Left ventricle myocardium inferior (tissue), 1 donor: ENCODE measurements around the gene F7. TPM values are rescaled to one million over a fixed set of nuclear protein-coding genes. Genes with fewer than 3 reads are reported as not detected.

Experiments
- DNase-seq: peaks from one replicate; pipeline ENCODE4 v3.0.0-alpha.2; 2020
- H3K27ac ChIP-seq: fragments of 200-600 bp; replicated peaks from 2 replicates; pipeline ENCODE4 v1.8.0; 2021
- H3K27me3 ChIP-seq: fragments of 200-600 bp; 2 replicates; pipeline ENCODE4 v1.8.0; 2021; ENCODE audit warnings: low read depth
- H3K36me3 ChIP-seq: fragments of 200-600 bp; 2 replicates; pipeline ENCODE4 v1.8.0; 2021
- H3K4me1 ChIP-seq: fragments of 200-600 bp; 2 replicates; pipeline ENCODE4 v1.8.0; 2021
- H3K4me3 ChIP-seq: fragments of 200-600 bp; 2 replicates; pipeline ENCODE4 v1.8.0; 2021; ENCODE audit warnings: mild to moderate bottlenecking, moderate library complexity
- H3K9me3 ChIP-seq: fragments of 200-600 bp; replicated peaks from 2 replicates; pipeline ENCODE4 v1.8.0; 2021
- CTCF ChIP-seq: fragments of 200-600 bp; IDR thresholded peaks from 2 replicates; pipeline ENCODE4 v1.8.0; 2021; ENCODE audit warnings: antibody characterized with exemption, mild to moderate bottlenecking, borderline replicate concordance
- intact Hi-C: fragments of 100-400 bp; cut with micrococcal nuclease; formaldehyde crosslinking; loops from one replicate; pipeline ENCODE4 v1.11.0; 2022
- total RNA-seq: library from RNA; stranded (reverse); fragmentation: NEBNext Ultra II Directional; extraction: Animal tissue kit (Norgen Biotek cat#: 25700); gene quantifications from one replicate; pipeline ENCODE4 v1.2.1, GENCODE V29; 2021
- donor health status: DM: no; HTN: yes; CAD: no; lungs with severe emphysema.

F7 gene
- total RNA-seq, 1 donor from 2014 or later = not detected

DNA sequence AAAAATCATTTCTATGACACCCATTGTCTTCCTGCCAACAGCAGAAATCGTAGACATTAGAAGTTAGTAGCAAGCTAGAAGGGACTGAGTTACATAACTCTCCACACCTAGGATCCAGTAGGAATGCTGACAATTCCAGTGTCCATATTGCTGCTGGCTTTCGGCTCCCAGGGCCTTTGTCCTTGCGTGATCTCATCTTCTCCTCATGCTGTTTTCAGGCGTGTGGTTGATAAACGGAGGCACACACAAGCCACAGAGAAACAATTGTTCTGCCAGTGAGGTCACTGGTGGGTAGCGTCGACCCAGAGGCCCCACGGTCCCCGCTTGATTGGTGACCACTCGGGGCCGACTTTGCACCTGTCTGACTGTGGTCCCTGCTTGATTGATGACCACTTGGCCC is 31.6 kb upstream of the F7 start:
- H3K36me3 ChIP-seq = peaks cover 77% of the 10 kb centered on the region
- no peak overlapping the region for H3K4me3 ChIP-seq
- H3K4me1 ChIP-seq = peaks cover 2% of the 10 kb centered on the region
- H3K27me3 ChIP-seq = no peaks in the 10 kb centered on the region
- intact Hi-C loops = no loop called here
- DNase-seq = no peak
- no peaks in the 10 kb centered on the region for H3K9me3 ChIP-seq
- H3K27ac ChIP-seq = no peak overlapping the region
- TF ChIP-seq CTCF = no peak

- intact Hi-C loops = no loop called here
- Histone ChIP-seq H3K4me3 (no peak overlapping the region), H3K4me1 (peaks cover 7% of the 10 kb centered on the region), H3K27ac (no peak overlapping the region), H3K27me3 (no peaks in the 10 kb centered on the region), H3K36me3 (peaks cover 81% of the 10 kb centered on the region), H3K9me3 (no peaks in the 10 kb centered on the region)
- DNase-seq = no peak
- no peak for TF ChIP-seq CTCF
Measured at GRCh38 chr13:113074401-113074800, 31.2 kb upstream of the F7 start.

DNA sequence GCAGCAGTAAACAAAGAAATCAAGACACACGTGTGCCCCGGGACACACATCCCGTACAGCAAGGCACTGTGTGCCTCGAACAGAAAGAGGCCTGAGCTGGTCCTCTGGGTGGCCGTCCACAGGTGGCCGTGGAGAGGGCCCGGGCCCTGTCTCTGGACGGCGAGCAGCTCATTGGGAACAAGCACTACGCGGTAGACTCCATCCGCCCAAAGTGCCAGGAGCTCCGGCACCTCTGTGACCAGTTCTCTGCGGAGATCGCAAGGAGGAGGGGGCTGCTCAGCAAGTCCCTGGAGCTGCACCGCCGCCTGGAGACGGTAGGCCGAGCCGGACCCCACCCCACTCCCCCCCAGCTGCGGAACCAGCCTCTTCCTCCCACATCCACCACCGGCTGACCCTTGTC is 30.7 kb upstream of the F7 start:
- Histone ChIP-seq H3K36me3 (peaks cover 82% of the 10 kb centered on the region), H3K27me3 (no peaks in the 10 kb centered on the region), H3K4me1 (peaks cover 7% of the 10 kb centered on the region), H3K27ac (no peak overlapping the region), H3K9me3 (no peaks in the 10 kb centered on the region), H3K4me3 (no peak overlapping the region)
- no peak for DNase-seq
- intact Hi-C loops = no loop called here
- TF ChIP-seq CTCF = no peak

DNA sequence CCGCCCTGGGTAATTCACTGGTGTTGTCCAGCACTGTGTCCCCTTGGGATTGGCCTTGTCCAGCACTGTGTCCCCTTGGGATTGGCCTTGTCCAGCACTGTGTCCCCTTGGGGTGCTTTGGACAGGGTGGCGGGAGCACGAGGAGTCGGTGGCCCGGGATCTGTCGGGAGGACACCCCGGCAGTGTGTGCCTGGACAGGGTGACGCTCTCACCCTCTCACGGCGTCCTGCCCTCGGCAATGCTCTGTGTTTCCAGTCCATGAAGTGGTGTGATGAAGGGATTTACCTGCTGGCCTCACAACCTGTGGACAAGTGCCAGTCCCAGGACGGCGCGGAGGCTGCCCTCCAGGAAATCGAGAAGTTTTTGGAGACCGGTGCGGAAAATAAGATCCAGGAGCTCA is 29.9 kb upstream of the F7 start:
- intact Hi-C loops = no loop called here
- TF ChIP-seq CTCF = no peak
- Histone ChIP-seq H3K4me3 (no peak overlapping the region), H3K27ac (no peak overlapping the region), H3K27me3 (no peaks in the 10 kb centered on the region), H3K9me3 (no peaks in the 10 kb centered on the region), H3K36me3 (peaks cover 74% of the 10 kb centered on the region), H3K4me1 (peaks cover 7% of the 10 kb centered on the region)
- no peak for DNase-seq

- DNase-seq = no peak
- Histone ChIP-seq H3K36me3 (peaks cover 73% of the 10 kb centered on the region), H3K9me3 (no peaks in the 10 kb centered on the region), H3K4me3 (no peak overlapping the region), H3K27me3 (no peaks in the 10 kb centered on the region), H3K4me1 (peaks cover 7% of the 10 kb centered on the region), H3K27ac (no peak overlapping the region)
- TF ChIP-seq CTCF = no peak
- intact Hi-C loops = no loop called here
Measured at GRCh38 chr13:113076681-113077401, 28.8 kb upstream of the F7 start.
